NT2/D1 (cell line): ENCODE measurements around the gene PARVG.

Experiments
- DNase-seq: peaks from one replicate; pipeline ENCODE4 v3.0.0-alpha.2; 2011; ENCODE audit warnings: low read depth, low spot score
- H3K27me3 ChIP-seq: 2 replicates; pipeline ENCODE4 v1.6.0; 2011; ENCODE audit warnings: mild to moderate bottlenecking; ENCODE audit not compliant: insufficient read length, insufficient read depth
- H3K36me3 ChIP-seq: 2 replicates; pipeline ENCODE4 v1.6.1; 2011; ENCODE audit warnings: mild to moderate bottlenecking, low read length, mixed read lengths; ENCODE audit not compliant: insufficient read depth, insufficient read length
- H3K4me1 ChIP-seq: 2 replicates; pipeline ENCODE4 v1.5.1; 2011; ENCODE audit not compliant: insufficient read depth, insufficient read length
- H3K4me3 ChIP-seq: 2 replicates; pipeline ENCODE4 v1.5.1; 2011; ENCODE audit warnings: low read depth; ENCODE audit not compliant: insufficient read length
- H3K9ac ChIP-seq: 2 replicates; pipeline ENCODE4 v1.6.0; 2011; ENCODE audit warnings: low read depth; ENCODE audit not compliant: insufficient read length
- H3K9me3 ChIP-seq: 2 replicates; pipeline ENCODE4 v1.5.1; 2011; ENCODE audit warnings: mild to moderate bottlenecking, low read length; ENCODE audit not compliant: insufficient read depth
- SUZ12 ChIP-seq: IDR thresholded peaks from 2 replicates; pipeline ENCODE4 v1.6.1; 2011; ENCODE audit not compliant: insufficient read length, insufficient read depth; ENCODE audit errors: extremely low read depth
- YY1 ChIP-seq: IDR thresholded peaks from 2 replicates; pipeline ENCODE4 v1.6.1; 2011; ENCODE audit not compliant: insufficient read length, insufficient read depth
- ZNF274 ChIP-seq: IDR thresholded peaks from 2 replicates; pipeline ENCODE4 v1.6.1; 2011; ENCODE audit warnings: mild to moderate bottlenecking, low read depth, low read length

Gene PARVG

GRCh38 chr22:44170470-44170869, 10.3 kb upstream of the PARVG start:
- Histone ChIP-seq H3K9me3 (no peaks in the 10 kb centered on the region), H3K9ac (no peak overlapping the region), H3K4me1 (peaks cover 18% of the 10 kb centered on the region), H3K36me3 (no peaks in the 10 kb centered on the region), H3K4me3 (no peak overlapping the region), H3K27me3 (no peaks in the 10 kb centered on the region)
- DNase-seq = no peak
- TF ChIP-seq SUZ12 = no peak
- no peak for TF ChIP-seq ZNF274
- TF ChIP-seq YY1 = no peak

DNA sequence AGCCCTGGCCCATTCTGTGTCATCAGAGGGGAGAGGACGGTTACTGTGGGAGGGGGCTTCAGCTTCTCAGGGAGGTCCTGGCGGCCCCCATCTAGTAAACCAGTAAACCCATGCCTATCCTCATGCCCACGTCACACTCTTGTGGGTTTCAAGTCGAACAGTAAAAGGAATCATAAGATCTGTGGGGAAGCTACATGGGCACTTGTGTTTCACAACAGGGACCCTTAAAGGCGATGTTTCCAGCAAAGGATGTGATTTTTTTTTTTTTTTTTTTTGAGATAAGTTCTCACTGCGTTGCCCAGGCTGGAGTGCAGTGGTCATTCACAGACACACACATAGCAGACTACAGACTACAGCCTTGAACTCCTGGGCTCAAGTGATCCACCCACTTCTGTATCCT, 9.2 kb upstream of the PARVG start:
- no peak overlapping the region for H3K9ac ChIP-seq
- H3K4me3 ChIP-seq = no peak overlapping the region
- H3K36me3 ChIP-seq = no peaks in the 10 kb centered on the region
- no peaks in the 10 kb centered on the region for H3K27me3 ChIP-seq
- TF ChIP-seq ZNF274 = no peak
- no peak for TF ChIP-seq YY1
- TF ChIP-seq SUZ12 = no peak
- DNase-seq = no peak
- H3K4me1 ChIP-seq = peaks cover 15% of the 10 kb centered on the region
- no peaks in the 10 kb centered on the region for H3K9me3 ChIP-seq

DNA sequence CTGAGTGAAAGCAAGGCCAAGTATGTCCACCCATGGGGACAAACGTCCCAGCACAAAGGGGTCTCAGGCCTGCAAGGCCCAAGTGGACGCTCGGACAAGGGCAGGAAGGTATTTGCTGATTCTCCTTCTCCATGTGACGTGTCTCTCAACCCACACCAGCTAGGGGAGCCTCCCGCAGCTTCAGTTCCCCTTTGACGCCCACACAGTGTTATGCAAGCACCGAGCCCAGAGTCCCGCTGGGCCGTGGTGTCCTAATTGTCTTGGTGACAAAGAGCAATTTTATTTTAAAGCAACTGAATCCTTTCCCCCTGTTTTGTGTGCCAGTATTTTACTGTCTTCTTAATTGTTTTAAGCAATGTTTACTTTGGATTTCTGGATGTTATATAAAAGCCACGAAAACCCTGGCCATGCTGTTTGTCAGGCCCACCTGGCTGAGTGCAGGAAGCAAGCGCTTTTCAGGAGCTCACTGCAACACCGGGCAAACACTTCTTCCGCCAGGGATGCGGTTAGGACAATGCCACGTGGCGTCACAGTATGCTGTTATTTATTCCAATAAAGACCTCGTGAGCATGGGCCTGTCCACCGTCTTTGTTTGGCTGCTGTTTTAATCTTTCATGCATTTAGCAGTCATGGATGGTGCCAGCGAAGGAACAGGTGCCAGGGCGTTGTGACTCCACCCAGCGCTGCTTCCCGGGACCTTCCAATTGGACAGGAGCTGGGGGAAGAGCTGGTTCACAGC, 8.2 kb upstream of the PARVG start:
- DNase-seq = no peak
- peaks cover 13% of the 10 kb centered on the region for H3K4me1 ChIP-seq
- no peaks in the 10 kb centered on the region for H3K27me3 ChIP-seq
- H3K36me3 ChIP-seq = no peaks in the 10 kb centered on the region
- H3K4me3 ChIP-seq = no peak overlapping the region
- no peak overlapping the region for H3K9ac ChIP-seq
- no peaks in the 10 kb centered on the region for H3K9me3 ChIP-seq
- TF ChIP-seq ZNF274 (no peak), YY1 (no peak), SUZ12 (no peak)

GRCh38 chr22:44173154-44173553, 7.6 kb upstream of the PARVG start:
- Histone ChIP-seq H3K27me3 (no peaks in the 10 kb centered on the region), H3K9me3 (no peaks in the 10 kb centered on the region), H3K36me3 (no peaks in the 10 kb centered on the region), H3K9ac (no peak overlapping the region), H3K4me3 (no peak overlapping the region), H3K4me1 (peaks cover 13% of the 10 kb centered on the region)
- DNase-seq = no peak
- TF ChIP-seq ZNF274 = no peak
- no peak for TF ChIP-seq YY1
- TF ChIP-seq SUZ12 = no peak

GRCh38 chr22:44175676-44176075, 5.0 kb upstream of the PARVG start:
- DNase-seq = no peak
- TF ChIP-seq SUZ12 = no peak
- TF ChIP-seq ZNF274 = no peak
- TF ChIP-seq YY1 = no peak
- H3K27me3 ChIP-seq = no peaks in the 10 kb centered on the region
- no peak overlapping the region for H3K9ac ChIP-seq
- H3K36me3 ChIP-seq = no peaks in the 10 kb centered on the region
- H3K9me3 ChIP-seq = no peaks in the 10 kb centered on the region
- peaks cover 17% of the 10 kb centered on the region for H3K4me1 ChIP-seq
- H3K4me3 ChIP-seq = no peak overlapping the region

DNA sequence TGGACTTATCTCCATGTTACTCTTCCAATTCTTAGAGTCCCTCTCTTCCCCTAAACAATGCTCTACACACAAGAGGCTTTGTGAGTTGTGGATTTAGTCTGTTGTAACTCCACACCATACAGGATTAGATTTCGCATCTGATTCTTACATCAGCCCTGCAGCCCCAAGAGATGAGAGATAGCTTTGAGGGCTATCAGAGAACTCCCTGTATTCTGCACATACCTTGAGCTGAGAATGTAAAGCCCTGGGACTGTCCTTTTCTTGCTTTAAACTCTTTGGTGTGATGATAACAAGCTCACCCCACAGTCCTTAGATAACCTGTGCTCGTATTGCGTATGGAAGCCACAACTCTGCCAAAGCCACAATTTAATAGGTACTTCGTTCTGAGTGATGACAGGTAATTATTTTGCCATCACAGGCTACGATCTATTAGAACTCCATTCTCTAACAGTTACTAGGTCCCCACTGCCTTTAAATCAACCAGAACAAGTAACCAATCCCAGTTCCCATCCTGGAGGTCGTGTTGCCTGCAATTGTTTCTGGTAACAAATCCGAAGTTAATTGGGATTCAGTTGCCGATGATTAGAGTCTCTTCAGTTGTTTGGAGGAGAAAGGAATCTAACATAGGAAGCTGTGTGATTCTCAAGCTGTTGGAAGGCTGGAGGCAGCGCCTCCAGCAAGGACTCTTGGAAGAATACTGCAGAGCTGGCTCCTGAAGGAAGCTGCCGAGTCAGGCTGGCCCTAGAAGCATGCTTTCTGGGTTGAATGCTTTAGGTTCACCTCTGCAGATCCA, 1.3 kb upstream of the PARVG start:
- Histone ChIP-seq H3K4me1 (peaks cover 6% of the 10 kb centered on the region), H3K9ac (no peak overlapping the region), H3K27me3 (no peaks in the 10 kb centered on the region), H3K36me3 (no peaks in the 10 kb centered on the region), H3K4me3 (no peak overlapping the region), H3K9me3 (no peaks in the 10 kb centered on the region)
- no peak for DNase-seq
- TF ChIP-seq YY1 (no peak), ZNF274 (no peak), SUZ12 (no peak)

- TF ChIP-seq YY1 (no peak), ZNF274 (no peak), SUZ12 (no peak)
- Histone ChIP-seq H3K4me1 (peaks cover 6% of the 10 kb centered on the region), H3K36me3 (no peaks in the 10 kb centered on the region), H3K9me3 (no peaks in the 10 kb centered on the region), H3K9ac (no peak overlapping the region), H3K27me3 (no peaks in the 10 kb centered on the region), H3K4me3 (no peak overlapping the region)
- DNase-seq = no peak
Measured at GRCh38 chr22:44179989-44180705, 578 bp upstream of the PARVG start.
